A172 (cell line): ENCODE data around the gene HERC2. TPM values are rescaled to one million over a fixed set of nuclear protein-coding genes. Genes with fewer than 3 reads are reported as not detected.
A peak's percentile ranks its signal among the peaks of the same experiment; 100 is the strongest.
"Not testable (repeated sequence)": the region's sequence is repeated elsewhere in the genome, so short reads cannot be mapped to it uniquely, and the experiment has no call there.

Experiments used
- DNase-seq: peaks from one replicate; pipeline ENCODE4 v3.0.0-alpha.2; 2015; ENCODE audit warnings: low spot score
- total RNA-seq: library from RNA; depleted of rRNA; stranded (reverse); fragments of >200 nt; shearing (Covaris generic); gene quantifications from 2 replicates; pipeline ENCODE4 v1.2.3, GENCODE V29; 2014

The HERC2 gene
- total RNA-seq, 1 experiment from 2014 or later = 27.9 TPM

GRCh38 chr15:28130651-28131050 lies 191.3 kb downstream of the HERC2 start:
- DNase-seq = no peak

GRCh38 chr15:28129231-28129848 lies 192.6 kb downstream of the HERC2 start:
- DNase-seq = no peak

- DNase-seq = no peak
Measured at GRCh38 chr15:28128031-28128430, 193.9 kb downstream of the HERC2 start.

- DNase-seq = no peak
Measured at GRCh38 chr15:28127036-28127435, 194.9 kb downstream of the HERC2 start.

- peak; percentile 30 for DNase-seq
Measured at GRCh38 chr15:28125673-28126651, 196.0 kb downstream of the HERC2 start.

GRCh38 chr15:28124841-28125240 lies 197.1 kb downstream of the HERC2 start:
- no peak for DNase-seq

- peak; percentile 74 for DNase-seq
Measured at GRCh38 chr15:28123408-28124023, 198.5 kb downstream of the HERC2 start.

GRCh38 chr15:28122038-28122949 lies 199.7 kb downstream of the HERC2 start:
- no peak for DNase-seq

- DNase-seq = not testable (repeated sequence)
Measured at GRCh38 chr15:28121577-28121976, 200.4 kb downstream of the HERC2 start.

- no peak for DNase-seq
Measured at GRCh38 chr15:28120359-28120640, 201.7 kb downstream of the HERC2 start.

GRCh38 chr15:28118531-28118930 lies 203.4 kb downstream of the HERC2 start:
- DNase-seq = no peak

- DNase-seq = no peak
Measured at GRCh38 chr15:28118083-28118482, 203.9 kb downstream of the HERC2 start.

- DNase-seq = no peak
Measured at GRCh38 chr15:28117432-28117990, 204.5 kb downstream of the HERC2 start.

- DNase-seq = no peak
Measured at GRCh38 chr15:28116521-28117431, 205.2 kb downstream of the HERC2 start.

- no peak for DNase-seq
Measured at GRCh38 chr15:28115871-28116270, 206.1 kb downstream of the HERC2 start.

- no peak for DNase-seq
Measured at GRCh38 chr15:28114721-28115622, 207.0 kb downstream of the HERC2 start.

- DNase-seq = no peak
Measured at GRCh38 chr15:28114114-28114455, 207.9 kb downstream of the HERC2 start.

- no peak for DNase-seq
Measured at GRCh38 chr15:28113394-28114113, 208.4 kb downstream of the HERC2 start.

- DNase-seq = no peak
Measured at GRCh38 chr15:28112962-28113361, 209.0 kb downstream of the HERC2 start.
